Uterus (tissue), 2 donors: Measurements from ENCODE around the gene ATXN10.

ENCODE experiments used
- POLR2A ChIP-seq, 2 donors: fragments of 450-650 bp; IDR thresholded peaks; one replicate each; pipeline ENCODE4 v1.6.1; 2016; ENCODE audit warnings: antibody characterized with exemption in 2 of 2, mild to moderate bottlenecking in 1 of 2, moderate library complexity in 1 of 2
- TF ChIP-seq, protein P1 (sequence below), 4 experiments: fragments of 200-600 bp in 2 of 4; fragments of 450-650 bp in 2 of 4; sonication (generic) in 2 of 4; IDR thresholded peaks; one replicate each; pipeline ENCODE4 v1.5.1; 2016 to 2019; ENCODE audit warnings: antibody characterized with exemption in 4 of 4, mild to moderate bottlenecking in 2 of 4, moderate library complexity in 1 of 4

DNA sequence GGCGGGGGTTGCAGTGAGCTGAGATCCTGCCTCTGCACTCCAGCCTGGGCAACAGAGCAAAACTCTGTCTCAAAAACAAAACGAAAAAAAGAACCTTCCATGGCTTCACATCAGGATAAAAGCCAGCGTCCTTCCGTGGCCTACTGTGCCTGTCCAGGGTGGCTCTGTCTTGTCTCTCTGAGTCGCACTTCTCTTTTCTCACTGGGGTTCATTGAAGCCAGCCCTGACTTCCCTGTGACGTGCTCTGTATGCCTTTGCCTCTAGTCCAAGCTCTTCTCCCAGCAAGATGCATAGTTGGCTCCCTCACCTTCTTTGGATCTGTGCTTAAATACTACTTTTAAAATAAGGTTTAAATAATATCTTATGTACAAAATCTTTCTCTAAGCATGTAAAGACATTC, 11.6 kb downstream of the ATXN10 start:
- TF ChIP-seq, protein P1, sequence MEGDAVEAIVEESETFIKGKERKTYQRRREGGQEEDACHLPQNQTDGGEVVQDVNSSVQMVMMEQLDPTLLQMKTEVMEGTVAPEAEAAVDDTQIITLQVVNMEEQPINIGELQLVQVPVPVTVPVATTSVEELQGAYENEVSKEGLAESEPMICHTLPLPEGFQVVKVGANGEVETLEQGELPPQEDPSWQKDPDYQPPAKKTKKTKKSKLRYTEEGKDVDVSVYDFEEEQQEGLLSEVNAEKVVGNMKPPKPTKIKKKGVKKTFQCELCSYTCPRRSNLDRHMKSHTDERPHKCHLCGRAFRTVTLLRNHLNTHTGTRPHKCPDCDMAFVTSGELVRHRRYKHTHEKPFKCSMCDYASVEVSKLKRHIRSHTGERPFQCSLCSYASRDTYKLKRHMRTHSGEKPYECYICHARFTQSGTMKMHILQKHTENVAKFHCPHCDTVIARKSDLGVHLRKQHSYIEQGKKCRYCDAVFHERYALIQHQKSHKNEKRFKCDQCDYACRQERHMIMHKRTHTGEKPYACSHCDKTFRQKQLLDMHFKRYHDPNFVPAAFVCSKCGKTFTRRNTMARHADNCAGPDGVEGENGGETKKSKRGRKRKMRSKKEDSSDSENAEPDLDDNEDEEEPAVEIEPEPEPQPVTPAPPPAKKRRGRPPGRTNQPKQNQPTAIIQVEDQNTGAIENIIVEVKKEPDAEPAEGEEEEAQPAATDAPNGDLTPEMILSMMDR (IDR thresholded peaks at IDR 0.05) = no peak
- TF ChIP-seq POLR2A (IDR thresholded peaks at IDR 0.05) = no peak
